Upper lobe of right lung (tissue), 1 donor: ENCODE data around the gene IL15. TPM values are rescaled to one million over a fixed set of nuclear protein-coding genes. Genes with fewer than 3 reads are reported as not detected.

ENCODE experiments used
- ATAC-seq: fragments of 200-7000 bp; cut with Tn5 transposase; one replicate; pipeline ENCODE4 v1.9.1; 2020; ENCODE audit warnings: mild to moderate bottlenecking, moderate library complexity
- DNase-seq: peaks from one replicate; pipeline ENCODE4 v3.0.0-alpha.2; 2020
- H3K27ac ChIP-seq: fragments of 200-600 bp; one replicate; pipeline ENCODE4 v1.8.0; 2022
- H3K27me3 ChIP-seq: fragments of 200-600 bp; one replicate; pipeline ENCODE4 v1.8.0; 2022; ENCODE audit warnings: mild to moderate bottlenecking
- H3K36me3 ChIP-seq: fragments of 200-600 bp; one replicate; pipeline ENCODE4 v1.8.0; 2022
- H3K4me1 ChIP-seq: fragments of 200-600 bp; one replicate; pipeline ENCODE4 v1.8.0; 2022
- H3K4me3 ChIP-seq: fragments of 200-600 bp; one replicate; pipeline ENCODE4 v1.8.0; 2022; ENCODE audit warnings: mild to moderate bottlenecking
- H3K9me3 ChIP-seq: fragments of 200-600 bp; one replicate; pipeline ENCODE4 v1.8.0; 2022
- intact Hi-C: fragments of 100-400 bp; cut with DNase I; formaldehyde crosslinking; loops from one replicate; pipeline ENCODE4 v1.11.0; 2022
- total RNA-seq: library from RNA; stranded (reverse); fragmentation: NEBNext Ultra II Directional; extraction: Animal tissue kit (Norgen Biotek cat#: 25700); gene quantifications from one replicate; pipeline ENCODE4 v1.2.1, GENCODE V29; 2021
- TF ChIP-seq, protein P1 (sequence below): fragments of 200-600 bp; IDR thresholded peaks from one replicate; pipeline ENCODE4 v1.8.0; 2022; ENCODE audit warnings: antibody characterized with exemption
- donor health status: DM: no; HTN: yes; CAD: no; lungs with severe emphysema.

The IL15 gene
- total RNA-seq, 1 donor from 2014 or later = 6.6 TPM

DNA sequence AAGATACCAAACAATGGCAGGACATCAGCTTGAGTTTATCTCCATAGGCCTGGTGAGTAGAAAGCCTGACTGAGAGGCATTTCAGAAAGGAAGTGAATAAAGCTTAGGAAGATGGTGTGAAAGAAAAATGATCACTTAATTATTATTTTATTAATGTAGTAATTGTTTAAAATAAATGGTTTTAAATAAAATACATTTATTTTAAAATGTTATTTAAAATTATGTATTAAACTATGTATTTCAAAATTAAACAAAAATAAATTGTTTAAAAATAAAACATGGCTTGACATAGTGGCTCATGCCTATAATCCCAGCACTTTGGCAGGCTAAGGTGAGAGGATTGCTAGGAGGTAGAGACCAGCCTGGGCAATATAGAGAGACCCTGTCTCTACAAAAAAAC, 145.8 kb downstream of the IL15 start:
- TF ChIP-seq, protein P1, sequence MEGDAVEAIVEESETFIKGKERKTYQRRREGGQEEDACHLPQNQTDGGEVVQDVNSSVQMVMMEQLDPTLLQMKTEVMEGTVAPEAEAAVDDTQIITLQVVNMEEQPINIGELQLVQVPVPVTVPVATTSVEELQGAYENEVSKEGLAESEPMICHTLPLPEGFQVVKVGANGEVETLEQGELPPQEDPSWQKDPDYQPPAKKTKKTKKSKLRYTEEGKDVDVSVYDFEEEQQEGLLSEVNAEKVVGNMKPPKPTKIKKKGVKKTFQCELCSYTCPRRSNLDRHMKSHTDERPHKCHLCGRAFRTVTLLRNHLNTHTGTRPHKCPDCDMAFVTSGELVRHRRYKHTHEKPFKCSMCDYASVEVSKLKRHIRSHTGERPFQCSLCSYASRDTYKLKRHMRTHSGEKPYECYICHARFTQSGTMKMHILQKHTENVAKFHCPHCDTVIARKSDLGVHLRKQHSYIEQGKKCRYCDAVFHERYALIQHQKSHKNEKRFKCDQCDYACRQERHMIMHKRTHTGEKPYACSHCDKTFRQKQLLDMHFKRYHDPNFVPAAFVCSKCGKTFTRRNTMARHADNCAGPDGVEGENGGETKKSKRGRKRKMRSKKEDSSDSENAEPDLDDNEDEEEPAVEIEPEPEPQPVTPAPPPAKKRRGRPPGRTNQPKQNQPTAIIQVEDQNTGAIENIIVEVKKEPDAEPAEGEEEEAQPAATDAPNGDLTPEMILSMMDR = no peak
- DNase-seq = no peak

More for the DNA sequence above, 145.8 kb downstream of the IL15 start:
- no peak for ATAC-seq
- H3K27me3 ChIP-seq = no peaks in the 10 kb centered on the region
- H3K36me3 ChIP-seq = no peaks in the 10 kb centered on the region
- H3K4me3 ChIP-seq = no peak overlapping the region
- intact Hi-C loops = no loop called here
- H3K4me1 ChIP-seq = no peaks in the 10 kb centered on the region
- no peak overlapping the region for H3K27ac ChIP-seq
- H3K9me3 ChIP-seq = no peaks in the 10 kb centered on the region
